ENCODE results near the gene SLC25A1.

The SLC25A1 gene

GRCh38 chr22:19178657-19179496, at the start of gene SLC25A1:
TSS of gene SLC25A1 (minus strand) at chr22:19178736. CDS start at chr22:19178673, 63 bp downstream.
- peak; percentile 27 for DNase-seq

- no peak for DNase-seq
These were observed 49.6 kb upstream of the SLC25A1 start for GRCh38 chr22:19228179-19228578.

- DNase-seq: no peak
These were observed 47.9 kb upstream of the SLC25A1 start for GRCh38 chr22:19226428-19226827.

DNA sequence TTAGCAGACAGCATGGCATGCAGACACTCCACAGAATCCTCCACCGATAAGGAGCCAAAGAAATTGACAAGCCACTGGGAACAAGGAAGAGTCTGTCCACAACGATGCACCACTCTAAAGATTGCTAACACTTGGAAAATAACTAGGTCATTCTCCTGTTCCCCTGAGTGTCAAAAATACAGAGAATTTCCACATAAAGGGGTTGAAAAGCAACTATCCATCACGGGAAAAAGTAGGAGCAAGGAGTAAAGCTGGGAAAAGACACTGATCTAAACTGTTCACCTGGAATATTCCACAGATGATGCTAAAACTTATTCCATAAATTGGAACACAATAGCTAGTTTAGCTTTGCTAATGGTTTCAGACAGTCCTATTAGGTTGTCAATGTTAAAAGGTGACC, 47.0 kb upstream of the SLC25A1 start:
- no peak for DNase-seq

- DNase-seq: no peak
These were observed 46.4 kb upstream of the SLC25A1 start for GRCh38 chr22:19224985-19225384.

DNA sequence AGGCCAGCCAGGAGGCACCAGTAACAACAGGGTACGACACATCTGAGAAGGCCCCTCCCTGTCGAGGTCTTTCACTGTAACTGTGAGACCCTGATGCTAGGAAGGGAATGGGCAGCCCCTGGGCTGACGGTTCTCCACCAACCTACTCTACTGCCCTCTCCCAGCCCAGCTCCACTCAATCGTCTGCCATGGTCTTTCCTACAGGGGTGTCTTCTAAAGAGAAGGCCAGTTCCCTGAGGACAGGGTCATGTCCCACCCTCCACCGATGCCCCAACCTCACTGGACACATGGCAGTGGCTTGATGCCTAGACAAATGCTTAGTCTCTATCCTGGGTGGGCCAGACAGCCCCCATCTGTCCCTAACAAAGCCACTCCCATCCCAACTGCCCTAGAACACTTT, 46.0 kb upstream of the SLC25A1 start:
- DNase-seq: no peak

- DNase-seq: no peak
These were observed 45.1 kb upstream of the SLC25A1 start for GRCh38 chr22:19223617-19224016.

- no peak for DNase-seq
These were observed 44.6 kb upstream of the SLC25A1 start for GRCh38 chr22:19223110-19223509.

GRCh38 chr22:19222242-19223005, 43.9 kb upstream of the SLC25A1 start:
- DNase-seq: no peak

DNA sequence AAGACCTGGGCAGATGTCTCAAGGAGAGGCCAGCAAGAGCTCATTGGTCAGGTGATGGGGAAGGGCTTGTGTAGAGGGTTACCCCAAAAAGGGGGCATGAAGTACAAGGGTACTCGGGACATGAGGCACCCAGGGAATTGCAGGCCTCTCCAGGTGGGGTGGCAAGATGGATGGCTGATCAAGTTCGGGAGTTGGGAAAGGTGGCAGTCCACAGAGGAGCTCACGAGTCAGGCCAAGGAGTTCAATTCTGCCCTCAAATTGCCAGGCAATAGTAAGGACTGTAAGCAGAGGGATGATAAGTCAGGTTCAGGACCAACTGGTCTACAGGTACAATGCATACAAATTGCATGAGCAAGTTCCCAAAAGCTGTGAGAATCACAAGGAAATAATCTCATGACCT, 42.3 kb upstream of the SLC25A1 start:
- no peak for DNase-seq

DNA sequence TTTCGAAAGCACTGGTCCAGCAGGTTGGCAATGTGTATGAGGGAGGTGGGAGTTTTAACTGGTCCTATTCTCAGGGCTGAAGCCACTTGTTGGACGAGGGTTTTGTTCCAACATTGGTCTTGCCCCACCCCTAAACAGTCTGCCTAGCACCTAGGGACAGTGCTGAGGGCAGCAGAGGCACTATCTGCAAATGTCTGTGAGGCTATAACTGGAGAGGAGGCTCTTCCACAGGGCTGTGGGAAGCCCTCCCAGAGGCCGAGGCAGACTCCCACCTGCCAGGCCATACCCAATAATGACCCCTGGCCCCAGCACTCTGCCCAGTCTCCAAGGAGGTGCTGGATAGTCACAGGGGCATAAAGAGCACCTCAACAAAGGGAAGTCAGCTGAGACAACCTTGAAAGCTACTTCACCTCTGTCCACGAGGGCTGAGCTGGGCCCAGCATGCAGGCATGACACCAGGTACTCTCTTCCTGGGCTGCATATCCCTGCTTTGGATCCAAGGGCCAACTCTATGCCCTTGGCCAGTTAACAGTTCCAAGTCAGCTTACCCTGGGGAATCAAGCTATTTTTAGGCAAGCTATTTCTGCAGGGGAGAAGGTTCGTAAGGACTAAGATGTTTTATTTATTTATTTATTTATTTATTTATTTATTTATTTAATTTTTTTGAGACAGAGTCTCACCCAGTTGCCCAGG, 40.2 kb upstream of the SLC25A1 start:
- no peak for DNase-seq

- no peak for DNase-seq
These were observed 38.0 kb upstream of the SLC25A1 start for GRCh38 chr22:19216579-19216978.

- no peak for DNase-seq
These were observed 36.8 kb upstream of the SLC25A1 start for GRCh38 chr22:19215360-19215759.

- no peak for DNase-seq
These were observed 35.5 kb upstream of the SLC25A1 start for GRCh38 chr22:19214078-19214473.

DNA sequence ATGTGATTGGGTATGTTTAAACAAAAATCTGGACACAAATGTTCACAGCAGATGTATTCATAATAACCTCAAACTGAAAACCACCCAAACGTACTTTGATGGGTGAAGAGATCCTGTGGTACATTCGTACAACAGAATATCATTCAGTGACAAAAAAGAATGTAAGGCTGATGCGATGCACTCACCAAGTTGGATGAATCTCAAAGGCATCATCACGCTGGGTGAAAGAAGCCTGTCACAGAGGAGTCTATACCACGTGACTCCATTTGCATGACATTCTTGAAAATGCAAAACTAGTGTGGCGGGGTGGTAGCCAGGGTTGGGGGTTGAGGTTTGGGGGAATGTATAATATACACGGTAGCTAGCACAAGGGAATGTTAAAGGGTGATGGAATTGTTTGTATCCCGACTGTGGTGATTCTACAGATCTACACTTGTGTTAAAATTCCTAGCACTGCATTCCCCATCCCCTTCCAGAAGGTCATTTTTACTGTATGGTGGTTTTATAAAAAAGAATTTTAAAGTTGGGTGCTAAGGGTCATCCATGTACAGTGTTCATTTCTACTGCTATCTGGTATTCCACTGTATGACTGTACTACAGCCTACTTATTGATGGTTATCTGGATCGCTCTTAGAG, 35.0 kb upstream of the SLC25A1 start:
- DNase-seq: no peak

DNA sequence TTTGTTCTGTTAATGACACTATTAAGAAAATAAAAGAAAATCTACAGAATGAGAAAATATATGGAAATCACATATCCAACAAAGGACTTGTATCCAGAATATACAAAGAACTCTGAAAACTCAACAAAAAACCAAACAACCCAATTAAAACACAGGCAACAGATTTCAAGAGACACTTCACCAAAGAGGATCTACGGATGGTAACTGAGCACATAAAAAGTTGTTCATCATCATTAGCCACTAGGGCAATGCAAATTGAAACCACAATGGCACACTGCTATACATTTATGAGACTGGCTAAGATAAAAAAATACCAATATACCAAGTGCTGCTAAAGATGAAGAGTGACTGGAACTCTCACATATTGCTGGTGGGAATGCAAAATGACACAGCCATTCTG, 34.5 kb upstream of the SLC25A1 start:
- no peak for DNase-seq

DNA sequence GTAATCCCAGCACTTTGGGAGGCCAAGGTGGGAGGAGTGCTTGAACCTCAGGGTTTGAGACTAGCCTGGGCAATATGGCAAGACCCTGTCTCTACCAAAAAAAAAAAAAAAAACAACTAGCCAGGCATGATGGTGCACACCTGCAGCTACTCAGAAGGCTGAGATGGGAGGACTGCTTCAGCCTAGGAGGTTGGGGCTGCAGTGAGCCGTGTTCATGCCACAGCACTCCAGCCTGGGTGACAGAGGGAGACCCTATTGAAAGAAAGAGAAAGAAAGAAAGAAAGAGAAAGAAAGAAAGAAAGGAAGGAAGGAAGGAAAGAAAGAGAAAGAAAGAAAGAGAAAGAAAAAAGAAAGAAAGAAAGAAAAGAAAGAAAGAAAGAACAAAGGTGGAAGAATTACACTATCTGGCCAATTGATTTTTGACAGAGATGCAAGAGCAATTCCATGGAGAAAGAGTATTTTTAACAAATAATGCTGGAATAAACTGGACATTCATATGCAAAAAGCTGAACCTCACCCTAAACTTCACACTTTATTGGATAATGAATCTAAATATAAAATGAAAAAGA, 33.9 kb upstream of the SLC25A1 start:
- DNase-seq: no peak

DNA sequence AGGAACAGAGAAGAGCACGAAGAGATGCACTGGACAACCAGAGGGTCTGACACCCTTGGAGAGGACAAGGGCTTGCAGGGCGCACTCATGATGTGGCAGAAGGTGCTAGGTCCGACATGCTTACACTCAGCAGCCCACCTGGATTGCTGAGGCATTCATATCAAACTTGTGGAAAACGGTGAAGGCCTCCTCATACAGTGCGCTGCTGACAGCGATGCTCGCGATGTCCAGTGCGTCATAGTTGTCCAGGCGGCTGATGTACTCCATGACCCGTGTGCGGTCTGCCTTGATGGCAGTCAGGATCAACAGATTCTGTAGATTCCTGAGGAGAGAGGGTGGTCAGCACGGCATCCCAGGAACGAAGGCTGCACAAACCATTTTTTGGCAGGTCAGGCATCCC, 31.7 kb upstream of the SLC25A1 start:
- DNase-seq: no peak

GRCh38 chr22:19208287-19208847, 29.8 kb upstream of the SLC25A1 start:
- DNase-seq: no peak

DNA sequence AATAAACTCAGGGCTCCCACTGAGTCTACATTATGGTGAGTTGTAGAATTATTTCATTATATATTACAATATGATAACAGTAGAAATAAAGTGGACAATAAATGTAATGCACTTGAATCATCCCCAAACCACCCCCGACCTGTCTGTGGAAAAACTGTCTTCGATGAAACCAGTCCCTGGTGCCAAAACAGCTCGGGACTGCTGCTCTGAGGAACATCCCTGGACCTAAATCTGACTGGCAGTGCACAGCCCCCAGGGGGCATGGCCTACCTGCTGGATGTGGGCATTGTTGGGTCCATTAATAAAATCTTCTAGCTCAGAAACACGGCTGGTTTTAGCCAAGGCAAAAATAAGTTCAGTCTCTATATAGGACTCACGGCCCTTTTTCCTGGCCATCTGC, 29.3 kb upstream of the SLC25A1 start:
- no peak for DNase-seq

DNA sequence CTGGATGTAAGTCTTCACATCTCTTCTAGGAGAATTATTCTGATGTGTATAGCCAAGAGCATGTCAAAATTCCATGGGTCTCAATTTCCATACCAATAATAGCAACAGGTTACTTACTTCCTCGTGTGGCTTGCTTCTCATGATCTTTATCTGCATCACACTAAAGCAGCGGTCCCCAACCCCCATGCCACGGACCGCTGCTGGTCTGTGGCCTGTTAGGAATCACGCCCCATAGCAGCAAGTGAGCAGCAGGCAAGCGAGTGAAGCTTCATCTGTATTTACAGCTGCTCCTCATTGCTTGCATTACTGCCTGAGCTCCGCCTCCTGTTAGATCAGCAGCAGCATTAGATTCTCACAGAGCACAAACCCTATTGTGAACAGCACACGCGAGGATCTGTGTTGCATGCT, 28.9 kb upstream of the SLC25A1 start:
- no peak for DNase-seq

DNA sequence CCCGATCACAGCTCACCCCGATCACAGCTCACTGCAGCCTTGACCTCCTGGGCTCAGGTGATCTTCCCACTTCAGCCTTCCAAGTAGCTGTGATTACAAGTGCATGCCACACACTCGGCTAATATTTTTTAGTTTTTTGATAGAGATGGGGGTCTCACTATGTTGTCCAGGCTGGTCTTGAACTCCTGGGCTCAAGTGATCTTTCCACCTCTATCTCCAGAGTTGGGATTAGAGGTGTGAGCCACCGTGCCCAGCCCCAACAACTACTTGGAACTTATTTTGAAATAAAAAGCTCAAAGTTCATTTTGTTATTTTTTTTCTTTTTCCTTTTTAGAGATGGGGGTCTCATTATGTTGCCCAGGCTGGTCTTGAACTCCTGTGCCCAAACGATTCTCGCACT, 27.8 kb upstream of the SLC25A1 start:
- DNase-seq: no peak

- no peak for DNase-seq
These were observed 26.1 kb upstream of the SLC25A1 start for GRCh38 chr22:19204640-19205039.

Data from NCI-H2029 treated with DMSO at 0.1 percent for 48 hours (cell line).